GM18907 (cell line): ENCODE results near the gene MCAT.
"Not testable (repeated sequence)": the region's sequence is repeated elsewhere in the genome, so short reads cannot be mapped to it uniquely, and the experiment has no call there.

ENCODE experiments used
- ATAC-seq: cut with Tn5 transposase; IDR thresholded peaks from one replicate; pipeline ENCODE4 v1.9.1; 2021; ENCODE audit warnings: mild to moderate bottlenecking, moderate library complexity; ENCODE audit not compliant: unreplicated experiment

Gene MCAT

DNA sequence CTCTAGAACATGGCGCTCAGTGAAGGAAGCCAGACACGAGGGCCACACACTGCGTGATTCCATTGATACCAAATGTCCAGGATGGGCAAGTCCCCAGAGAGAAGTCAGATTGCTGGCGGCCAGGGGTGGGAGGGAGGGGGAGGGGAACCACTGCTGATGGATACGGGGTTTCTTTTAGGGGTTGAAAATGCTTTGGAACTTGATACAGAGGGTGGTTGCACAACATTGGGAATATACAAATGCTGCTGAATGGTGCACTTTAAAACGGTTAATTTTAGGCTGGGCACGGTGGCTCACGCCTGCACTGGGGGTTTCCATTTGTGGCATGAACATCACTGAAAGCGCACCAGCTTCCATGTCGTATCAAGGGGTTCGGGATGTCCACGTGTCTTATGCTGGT, 13.2 kb upstream of the MCAT start:
- no peak for ATAC-seq

DNA sequence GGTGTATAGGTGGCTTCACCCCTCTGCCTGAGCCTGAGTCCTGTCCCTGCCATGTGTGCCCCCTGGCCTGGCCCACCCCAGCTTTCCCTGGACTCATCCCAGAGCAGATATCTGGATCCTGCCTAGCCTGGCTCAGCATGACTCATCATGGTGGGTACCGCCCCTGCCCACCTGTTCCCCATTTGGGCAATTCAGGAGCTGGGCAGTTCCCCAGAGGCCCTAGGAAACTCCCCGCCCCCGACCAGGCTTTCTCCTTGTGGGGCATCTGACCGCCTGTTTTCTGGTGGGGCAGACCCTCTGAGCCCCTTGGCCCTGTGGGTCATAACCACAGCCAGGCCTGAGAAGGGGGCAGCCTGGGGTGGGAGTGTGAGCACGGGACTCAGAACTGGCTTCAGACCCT, 12.6 kb upstream of the MCAT start:
- ATAC-seq, result no peak

DNA sequence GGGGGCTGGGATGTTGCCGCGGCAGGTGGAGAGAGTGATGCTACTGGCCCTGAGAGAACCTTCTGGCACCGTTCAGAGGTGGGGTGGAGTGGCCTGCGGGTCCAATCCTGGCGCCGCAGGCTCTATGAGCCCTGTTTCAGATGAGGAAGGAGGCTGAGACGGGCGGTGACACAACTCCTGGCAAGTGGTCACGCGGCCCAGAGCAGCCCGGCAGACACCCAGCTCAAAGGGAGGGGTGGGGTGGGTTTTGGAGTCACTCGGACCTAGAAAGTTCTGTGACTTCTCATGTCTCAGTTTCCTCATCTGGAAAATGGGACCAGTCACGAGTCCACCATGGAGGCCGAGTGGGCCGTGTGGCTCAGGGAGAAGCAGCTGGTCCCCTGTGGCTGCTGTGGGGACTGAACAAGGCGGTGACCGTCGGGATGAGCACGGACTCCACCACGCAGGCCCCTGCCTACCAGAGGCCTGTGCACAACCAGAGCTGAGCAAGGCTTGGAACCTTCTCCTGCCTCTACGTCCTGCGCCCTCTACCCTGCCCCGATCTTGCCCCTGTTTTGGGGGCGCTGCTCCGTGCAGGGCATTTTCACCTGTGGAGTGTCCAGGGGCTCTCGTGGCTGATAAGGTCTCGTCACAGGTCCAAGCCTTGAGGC, 11.8 kb upstream of the MCAT start:
- ATAC-seq, result no peak

DNA sequence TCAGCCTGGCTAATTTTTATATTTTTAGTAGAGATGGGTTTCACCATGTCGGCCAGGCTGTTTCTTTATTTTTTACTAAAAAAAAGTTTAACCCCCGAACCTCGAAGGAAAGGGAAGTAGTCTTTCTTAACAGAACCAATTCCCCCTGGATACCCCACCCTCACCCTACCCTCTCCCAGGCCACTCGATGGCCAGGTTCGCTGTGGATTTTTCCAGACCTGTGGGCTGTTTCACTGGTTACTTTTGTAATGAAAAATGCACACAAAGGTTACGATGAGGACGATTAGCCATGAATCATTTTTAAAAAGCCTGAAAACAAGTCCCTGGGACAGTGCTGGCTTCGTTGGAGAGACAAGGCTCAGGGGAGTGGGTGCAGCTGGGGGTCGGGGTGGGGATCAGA, 10.7 kb upstream of the MCAT start:
- no peak for ATAC-seq

DNA sequence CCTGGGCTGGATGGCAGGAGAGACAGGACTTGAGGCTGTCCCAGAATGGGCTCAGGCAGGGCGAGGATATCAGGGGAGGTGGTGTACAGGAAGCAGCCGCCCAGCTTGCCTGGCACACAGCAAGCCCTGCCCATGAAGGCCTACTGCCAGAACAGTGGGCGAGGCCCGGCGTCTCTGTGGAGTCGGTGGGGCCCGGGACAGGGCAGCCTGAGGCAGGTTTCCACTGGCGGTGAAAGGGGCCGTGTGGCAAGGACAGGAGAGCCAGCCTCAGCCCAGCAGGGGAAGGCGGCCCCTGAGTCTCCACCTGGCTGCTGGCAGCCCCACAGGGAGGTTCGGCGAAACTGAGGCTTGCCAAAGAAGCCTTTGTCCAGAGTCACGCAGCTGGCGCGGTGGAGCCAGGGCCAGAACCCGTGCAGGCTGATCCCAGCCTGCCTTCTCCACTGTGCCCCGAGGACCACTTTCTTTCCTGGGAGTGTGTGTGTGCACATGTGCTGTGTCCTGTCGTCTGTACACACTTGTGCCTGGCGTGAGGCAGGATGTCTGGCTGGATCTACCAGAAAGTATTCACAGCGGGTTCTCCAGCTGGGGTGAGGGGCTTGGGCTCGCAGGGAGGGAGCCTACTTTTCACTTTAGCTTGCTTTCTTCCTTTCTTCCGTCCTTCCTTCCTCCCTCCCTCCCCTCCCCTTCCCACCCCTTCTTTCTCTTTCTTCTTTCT, 9.3 kb upstream of the MCAT start:
- no peak for ATAC-seq

DNA sequence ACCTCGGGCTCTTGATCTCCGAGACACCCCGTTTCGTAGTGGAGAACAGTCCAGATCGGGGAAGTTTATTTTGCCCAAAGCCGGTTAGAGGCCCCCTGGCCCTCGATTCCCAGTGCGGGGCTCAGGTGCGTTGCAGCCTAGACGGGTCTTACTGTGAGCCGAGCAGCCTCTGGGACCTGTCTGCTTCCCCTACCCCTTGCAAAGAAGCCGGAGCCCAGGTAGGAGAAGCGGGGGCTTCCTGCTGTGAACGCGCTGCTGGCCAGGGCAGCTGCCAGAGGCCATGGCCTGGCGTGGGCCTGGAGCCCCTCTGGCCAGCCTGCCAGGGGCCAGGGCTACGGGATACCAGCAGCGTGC, 8.8 kb upstream of the MCAT start:
- no peak for ATAC-seq

DNA sequence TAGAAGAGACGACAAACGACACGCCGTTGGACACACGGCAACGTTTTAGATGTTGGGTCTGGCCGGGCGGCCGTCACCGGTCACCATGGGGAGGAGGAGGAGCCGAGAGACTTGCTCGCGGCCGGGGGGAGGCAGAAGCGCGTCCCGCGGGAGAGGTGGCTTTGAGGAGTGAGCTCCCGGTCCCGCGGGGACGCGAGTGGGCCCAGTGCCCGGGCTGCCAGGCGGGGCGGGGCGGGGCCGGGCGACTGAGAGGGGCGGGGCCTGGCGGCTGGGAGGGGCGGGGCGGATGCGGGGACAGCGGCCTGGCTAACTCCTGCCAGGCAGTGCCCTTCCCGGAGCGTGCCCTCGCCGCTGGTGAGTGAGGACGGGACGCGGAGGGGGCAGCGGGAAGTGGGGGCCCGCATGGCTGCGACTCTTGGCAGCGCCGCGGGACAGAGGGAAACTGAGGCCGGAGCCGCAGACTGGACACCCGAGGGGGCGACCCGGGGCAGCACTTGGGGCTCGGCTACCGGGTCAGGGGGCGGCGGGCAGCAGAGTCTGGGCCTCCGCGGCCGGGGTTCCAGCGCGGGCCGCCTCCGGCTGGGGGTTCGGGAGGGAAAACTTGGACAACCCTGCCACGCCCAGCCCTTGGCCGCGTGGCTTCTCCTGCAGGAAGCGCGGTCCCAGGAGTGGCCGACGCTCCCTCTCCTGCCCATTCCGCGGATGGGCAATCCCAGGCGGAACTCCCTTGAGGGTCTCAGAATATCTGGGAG, 8.2 kb upstream of the MCAT start, which contains the start of gene TSPO:
Gene TSPO, plus strand, starts transcription at position 309 of the 752 bp plus-strand sequence. CDS start 7,680 bp downstream, outside the sequence.
- no peak for ATAC-seq

DNA sequence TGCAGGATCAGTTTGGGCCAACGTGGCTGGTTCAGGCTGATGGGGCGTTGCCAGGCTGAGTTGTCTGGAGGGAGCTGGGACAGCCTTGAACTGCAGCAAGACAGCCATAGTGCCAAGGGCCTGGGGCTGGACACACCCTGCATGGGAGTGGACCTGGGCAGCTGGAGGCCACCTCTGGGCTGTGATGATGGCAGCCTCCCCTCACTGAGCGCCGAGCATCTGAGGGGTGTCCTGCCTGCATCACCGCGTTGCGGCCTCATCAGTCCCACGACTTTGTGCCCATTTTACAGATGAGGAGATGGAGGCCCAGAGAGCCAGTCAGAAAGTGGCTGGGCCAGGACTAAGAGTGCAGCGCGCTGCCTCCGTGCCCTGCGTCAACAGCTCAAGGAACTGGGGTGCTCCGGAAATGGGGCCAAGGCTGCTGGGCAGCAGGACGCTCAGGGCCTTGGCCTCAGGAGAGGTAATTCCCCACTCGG, 7.6 kb upstream of the MCAT start:
- ATAC-seq, result no peak

DNA sequence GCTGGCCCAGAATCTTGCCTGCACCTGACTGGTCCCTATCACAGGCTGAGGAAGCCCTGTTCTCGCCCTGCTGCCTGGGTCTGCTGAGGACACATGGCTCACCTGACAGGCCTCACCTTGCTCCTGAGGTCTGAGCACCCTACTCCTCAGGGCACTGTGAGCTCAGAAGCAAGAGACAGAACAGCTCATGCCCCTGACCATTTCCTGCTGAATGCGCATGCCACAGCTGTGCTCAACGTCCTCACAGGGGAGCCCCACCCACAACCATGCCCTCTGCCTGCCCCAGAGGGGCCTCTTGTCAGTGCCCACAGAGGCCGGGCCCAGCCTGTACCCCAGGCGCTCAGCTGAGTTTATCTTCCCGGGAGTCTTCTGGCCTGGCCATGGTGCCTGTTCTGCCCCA, 5.4 kb upstream of the MCAT start:
- ATAC-seq, result no peak

DNA sequence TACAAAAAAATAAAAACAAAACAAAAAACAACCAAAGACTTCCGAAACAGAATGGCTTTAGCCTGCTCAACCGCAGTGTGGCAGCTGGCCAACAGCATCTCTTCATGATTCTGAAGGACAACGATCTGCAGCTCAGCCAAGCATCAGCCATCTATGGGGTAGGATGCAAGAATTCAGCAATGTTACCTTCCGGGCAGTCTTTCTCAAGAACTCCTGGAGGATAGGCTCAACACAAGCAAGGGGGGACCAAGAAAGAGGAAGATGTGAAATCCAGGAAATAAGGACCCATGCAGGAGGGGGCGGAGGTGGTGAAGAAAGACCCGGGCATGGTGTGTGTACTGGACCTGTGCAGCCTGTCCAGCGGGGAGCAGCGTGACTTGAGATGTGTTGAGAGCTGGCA, 4.6 kb upstream of the MCAT start:
- no peak for ATAC-seq

DNA sequence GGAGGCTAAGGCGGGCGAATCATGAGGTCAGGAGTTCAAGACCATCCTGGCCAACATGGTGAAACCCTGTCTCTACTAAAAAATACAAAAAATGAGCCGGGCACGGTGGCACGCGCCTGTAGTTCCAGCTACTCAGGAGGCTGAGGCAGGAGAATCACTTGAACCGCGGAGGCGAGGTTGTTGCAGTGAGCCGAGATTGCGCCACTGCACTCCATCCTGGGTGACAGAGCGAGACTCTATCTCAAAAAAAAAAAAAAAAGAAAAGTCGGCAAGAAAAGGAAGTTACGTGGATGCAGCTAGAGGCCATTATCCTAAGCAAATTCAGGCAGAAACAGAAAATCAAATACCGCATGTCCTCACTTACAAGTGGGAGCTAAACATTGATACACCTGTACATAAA, 3.1 kb upstream of the MCAT start:
- not testable (repeated sequence) for ATAC-seq

DNA sequence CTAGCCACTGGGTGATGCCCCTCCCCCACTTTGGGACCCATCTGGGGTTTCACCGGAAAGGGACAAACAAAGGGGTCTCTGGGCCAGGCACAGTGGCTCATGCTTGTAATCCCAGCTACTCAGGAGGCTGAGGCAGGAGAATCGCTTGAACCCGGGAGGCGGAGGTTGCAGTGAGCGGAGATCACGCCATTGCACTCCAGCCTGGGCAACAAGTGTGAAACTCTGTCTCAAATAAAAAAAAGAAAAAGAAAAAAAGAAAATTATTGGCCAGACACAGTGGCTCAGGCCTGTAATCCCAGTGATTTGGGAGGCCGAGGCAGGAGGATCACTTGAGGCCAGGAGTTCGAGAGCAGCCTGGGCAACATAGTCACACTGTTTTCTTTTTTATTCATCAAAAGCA, 2.2 kb upstream of the MCAT start:
- ATAC-seq, result not testable (repeated sequence)

DNA sequence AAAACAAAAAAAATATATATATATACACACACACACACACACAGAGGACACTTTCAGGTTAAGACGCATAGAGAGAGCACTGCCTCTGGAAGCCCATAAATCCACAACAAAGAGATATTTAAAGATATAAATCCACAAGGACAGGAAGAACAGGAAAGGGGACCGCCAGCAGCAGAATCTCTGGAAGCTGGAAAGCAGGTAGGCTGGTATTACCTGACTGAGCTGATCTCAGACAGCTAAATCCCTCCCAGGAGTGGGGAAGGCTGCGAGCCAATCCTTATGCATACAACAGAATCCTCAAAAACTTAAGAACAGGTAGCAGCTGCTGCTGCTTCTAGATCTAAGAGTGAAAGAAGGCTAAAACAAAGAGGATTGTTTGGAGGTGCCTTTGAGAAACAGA, 1.8 kb upstream of the MCAT start:
- no peak for ATAC-seq

DNA sequence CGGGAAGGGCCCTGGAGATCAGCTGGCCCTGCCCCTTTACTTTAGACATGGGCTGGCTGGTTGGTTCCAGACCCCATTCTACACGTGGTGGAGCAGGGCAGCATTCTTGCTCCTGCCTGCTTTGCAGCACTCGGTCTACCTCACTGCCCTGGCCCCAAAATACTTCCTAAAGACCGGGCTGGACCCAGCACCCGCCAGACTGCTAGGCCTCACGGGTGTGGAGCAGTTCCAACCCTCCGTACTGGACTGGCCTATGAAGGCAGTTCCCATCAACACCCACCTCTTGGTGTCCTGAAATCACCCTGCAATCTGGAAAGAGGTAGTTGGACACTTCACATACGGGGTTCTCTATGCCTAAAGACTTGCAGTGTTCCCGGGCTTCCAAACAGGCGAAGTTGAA, 6.4 kb downstream of the MCAT start:
- ATAC-seq, result no peak

DNA sequence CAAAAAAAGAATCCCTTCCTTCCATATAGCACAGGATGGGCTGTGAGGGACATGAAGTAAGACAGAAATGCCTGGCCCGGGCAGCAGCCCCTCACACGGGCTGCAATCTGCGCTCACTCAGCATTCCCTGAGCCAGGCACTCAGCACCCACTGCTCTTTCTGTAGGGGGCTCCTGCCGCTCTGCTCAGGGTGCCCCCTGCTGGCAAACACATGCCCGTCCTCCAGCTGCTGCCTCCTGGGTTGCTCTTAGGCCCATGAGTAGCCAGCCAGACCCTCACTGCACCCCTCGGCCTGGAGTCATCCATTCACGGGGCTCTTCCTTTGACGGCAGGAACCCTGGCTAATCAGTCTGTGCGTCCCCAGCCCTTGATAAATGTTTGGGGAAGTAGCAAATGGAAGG, 6.9 kb downstream of the MCAT start:
- ATAC-seq, result no peak

DNA sequence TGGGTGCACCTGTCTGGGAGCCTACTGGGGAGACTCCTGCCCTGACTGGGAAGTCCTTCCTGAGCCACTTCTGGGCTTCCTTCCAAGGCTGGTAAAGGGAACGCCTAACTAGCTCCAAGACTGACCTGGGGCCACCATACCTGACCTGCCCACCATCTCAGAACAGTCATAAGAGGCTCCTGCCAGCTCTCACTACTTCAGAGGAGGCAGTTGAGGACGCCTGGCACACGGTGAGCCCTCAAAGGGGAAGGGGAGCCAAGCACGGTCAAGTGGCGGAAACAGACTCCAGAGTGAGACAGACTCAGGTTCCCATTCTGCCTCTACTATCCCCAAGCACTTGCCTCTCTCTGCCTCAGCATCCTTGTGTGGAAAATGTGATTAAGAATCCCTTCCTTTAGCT, 7.6 kb downstream of the MCAT start:
- ATAC-seq, result no peak

DNA sequence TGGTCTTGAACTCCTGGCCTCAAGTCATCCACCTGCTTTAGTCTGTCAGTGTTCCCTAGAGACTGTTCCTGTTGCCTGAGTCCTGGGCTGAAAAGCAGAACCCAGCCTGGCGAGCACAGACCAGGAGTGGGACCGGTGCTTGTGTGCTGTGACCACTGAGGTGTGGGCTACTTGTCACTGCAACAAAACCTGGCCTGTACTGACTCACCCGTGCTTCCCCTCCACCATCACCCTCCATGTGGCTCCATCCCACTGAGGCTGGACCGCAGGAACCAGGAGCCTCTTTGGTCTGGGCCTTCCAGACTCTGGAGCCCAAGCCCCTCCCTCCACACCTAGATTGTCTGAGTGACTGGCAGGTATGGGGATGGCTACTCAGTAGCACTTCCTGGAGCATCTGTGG, 8.6 kb downstream of the MCAT start:
- ATAC-seq, result no peak

DNA sequence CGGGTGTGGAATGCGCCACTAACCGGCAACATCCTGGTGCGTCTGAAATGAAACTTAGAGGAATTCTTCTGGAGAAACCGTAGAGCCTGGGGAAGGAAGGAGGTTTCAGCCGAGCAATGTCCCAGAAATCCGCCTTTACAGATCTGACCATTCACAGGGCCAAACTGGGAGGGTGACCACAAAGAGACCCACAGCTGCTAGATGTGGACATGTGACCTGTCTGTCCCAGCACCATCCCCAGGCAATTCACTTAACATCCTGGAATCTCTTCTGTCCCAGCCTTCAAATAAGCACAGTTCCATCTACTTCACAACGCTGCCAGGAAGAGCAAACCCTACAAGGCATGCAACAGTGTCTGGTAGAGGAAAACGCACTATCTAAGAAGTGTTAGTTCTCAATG, 9.8 kb downstream of the MCAT start:
- no peak for ATAC-seq

DNA sequence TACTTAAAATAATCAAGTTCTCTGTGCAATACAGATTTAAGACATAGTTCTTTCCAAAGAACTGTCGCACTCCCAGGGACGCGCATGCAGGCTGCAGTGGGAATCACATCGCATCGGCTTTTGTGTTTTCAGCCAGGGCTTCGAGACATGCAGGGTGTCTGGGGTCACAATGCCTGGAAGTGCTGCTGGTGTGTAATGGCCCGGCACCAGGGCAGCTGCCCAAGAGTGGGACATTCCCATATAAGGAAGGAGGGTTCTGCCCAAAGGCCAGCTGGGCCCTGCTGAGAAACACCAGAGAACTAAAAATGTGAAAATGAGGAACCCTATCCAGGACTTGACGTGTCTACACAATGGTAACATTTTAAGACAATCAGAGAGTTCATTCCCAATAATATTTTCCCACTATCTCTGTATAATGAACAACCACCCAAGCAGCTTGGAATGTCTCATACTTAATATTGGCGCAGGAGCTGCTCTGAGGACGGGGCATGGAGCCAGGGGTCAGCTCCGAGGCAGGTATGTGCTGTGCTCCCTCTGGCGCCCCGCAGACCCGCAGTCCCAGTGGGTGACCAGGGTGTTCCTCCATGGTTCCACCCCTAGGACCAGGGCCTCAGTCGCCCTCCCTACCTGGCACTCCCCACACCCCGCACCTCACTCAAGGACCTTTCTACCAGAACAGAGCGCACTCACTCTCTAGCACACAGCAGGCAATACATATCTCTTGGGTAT, 11.3 kb downstream of the MCAT start:
- ATAC-seq, result no peak

DNA sequence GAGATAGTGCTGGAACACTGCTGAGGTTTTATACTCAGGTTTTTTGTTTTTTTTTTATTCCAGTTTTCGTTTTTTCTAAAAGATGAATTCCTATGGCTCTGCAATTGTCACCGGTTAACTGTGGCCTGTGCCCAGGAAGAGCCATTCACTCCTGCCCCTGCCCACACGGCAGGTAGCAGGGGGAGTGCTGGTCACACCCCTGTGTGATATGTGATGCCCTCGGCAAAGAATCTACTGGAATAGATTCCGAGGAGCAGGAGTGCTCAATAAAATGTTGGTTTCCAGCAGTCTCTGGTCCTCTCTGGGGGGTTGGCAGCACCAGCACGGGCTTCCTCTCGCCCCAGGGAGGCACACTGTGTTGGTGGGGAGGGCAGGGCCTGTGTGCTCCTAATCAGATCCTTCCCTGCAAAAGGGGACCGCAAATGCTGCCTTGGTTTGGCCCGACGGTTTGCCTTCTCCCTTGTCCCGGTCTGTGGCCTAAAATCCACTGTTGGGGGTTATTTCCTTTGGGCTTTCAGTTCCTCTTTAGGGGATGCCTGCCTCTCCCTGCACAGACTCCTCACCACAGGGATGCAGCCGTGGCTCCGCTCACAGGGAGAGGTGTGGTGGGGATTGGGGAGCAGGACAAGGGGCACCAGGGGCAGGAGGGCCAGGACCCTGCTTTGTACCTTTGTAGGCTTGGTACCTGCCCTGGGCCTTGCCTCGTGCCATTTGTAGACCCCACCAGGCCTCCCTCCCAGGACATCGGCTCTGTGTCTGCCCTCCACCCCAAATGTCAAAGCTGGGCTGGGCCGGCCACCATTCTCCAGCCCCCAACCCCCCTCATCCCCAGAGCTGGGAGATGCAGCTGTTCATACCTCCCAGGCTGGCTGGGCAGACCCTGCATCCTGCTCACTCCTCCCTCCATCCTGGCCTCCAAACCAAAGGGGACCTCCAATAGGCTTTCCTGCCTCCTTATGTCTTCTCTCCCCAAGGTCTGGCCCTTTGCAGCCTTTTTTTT, 13.5 kb downstream of the MCAT start:
- ATAC-seq, result no peak
